Liver (tissue), 3 donors: ENCODE results near the gene GPR32.

Experiments
- CTCF ChIP-seq: fragments of 150-350 bp; IDR thresholded peaks from 2 replicates; pipeline ENCODE4 v1.5.1; 2017; ENCODE audit warnings: improper control_type of control experiment, low read depth, low read length; ENCODE audit not compliant: missing input control
- GABPA ChIP-seq, 2 donors: IDR thresholded peaks in 1 of 2; conservative IDR thresholded peaks in 1 of 2; 2 replicates each; pipeline ENCODE4 v1.6.1; 2016; ENCODE audit warnings: antibody characterized with exemption in 2 of 2, mild to moderate bottlenecking in 1 of 2, moderate library complexity in 1 of 2
- JUND ChIP-seq, 2 donors: IDR thresholded peaks; 2 replicates each; pipeline ENCODE4 v1.6.1; 2016; ENCODE audit warnings: antibody characterized with exemption in 2 of 2
- NR2F2 ChIP-seq: IDR thresholded peaks from 2 replicates; pipeline ENCODE4 v1.6.1; 2016; ENCODE audit warnings: antibody characterized with exemption
- RAD21 ChIP-seq, 2 donors: IDR thresholded peaks; 2 replicates each; pipeline ENCODE4 v1.6.1; 2016; ENCODE audit warnings: antibody characterized with exemption in 2 of 2, mild to moderate bottlenecking in 2 of 2
- SP1 ChIP-seq: IDR thresholded peaks from 2 replicates; pipeline ENCODE4 v1.6.1; 2018; ENCODE audit warnings: antibody characterized with exemption, mild to moderate bottlenecking
- TAF1 ChIP-seq: conservative IDR thresholded peaks from 2 replicates; pipeline ENCODE4 v1.6.1; 2016; ENCODE audit warnings: antibody characterized with exemption, mild to moderate bottlenecking
- YY1 ChIP-seq: IDR thresholded peaks from 2 replicates; pipeline ENCODE4 v1.6.1; 2016; ENCODE audit warnings: antibody characterized with exemption, mild to moderate bottlenecking
- TF ChIP-seq, protein P1 (sequence below): IDR thresholded peaks from 2 replicates; pipeline ENCODE4 v1.6.1; 2016; ENCODE audit warnings: antibody characterized with exemption
- TF ChIP-seq, protein P2 (sequence below): IDR thresholded peaks from 2 replicates; pipeline ENCODE4 v1.6.1; 2016; ENCODE audit warnings: antibody characterized with exemption, mild to moderate bottlenecking
- TF ChIP-seq, protein P3 (sequence below): IDR thresholded peaks from 2 replicates; pipeline ENCODE4 v1.6.1; 2016; ENCODE audit warnings: antibody characterized with exemption
- donor health status: healthy.
- donor health status: healthy.

GRCh38 chr19:50778906-50779430 is 8.7 kb downstream of the GPR32 start:
- TF ChIP-seq CTCF (no peak), GABPA (IDR thresholded peaks at IDR 0.05 in 1 of 2, conservative IDR thresholded peaks at IDR 0.05 in 1 of 2) (no peak), RAD21 (IDR thresholded peaks at IDR 0.05) (no peak), YY1 (no peak), NR2F2 (no peak), SP1 (no peak), JUND (IDR thresholded peaks at IDR 0.05) (no peak), TAF1 (no peak)
- TF ChIP-seq, protein P1, sequence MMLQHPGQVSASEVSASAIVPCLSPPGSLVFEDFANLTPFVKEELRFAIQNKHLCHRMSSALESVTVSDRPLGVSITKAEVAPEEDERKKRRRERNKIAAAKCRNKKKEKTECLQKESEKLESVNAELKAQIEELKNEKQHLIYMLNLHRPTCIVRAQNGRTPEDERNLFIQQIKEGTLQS = no peak
- TF ChIP-seq, protein P2, sequence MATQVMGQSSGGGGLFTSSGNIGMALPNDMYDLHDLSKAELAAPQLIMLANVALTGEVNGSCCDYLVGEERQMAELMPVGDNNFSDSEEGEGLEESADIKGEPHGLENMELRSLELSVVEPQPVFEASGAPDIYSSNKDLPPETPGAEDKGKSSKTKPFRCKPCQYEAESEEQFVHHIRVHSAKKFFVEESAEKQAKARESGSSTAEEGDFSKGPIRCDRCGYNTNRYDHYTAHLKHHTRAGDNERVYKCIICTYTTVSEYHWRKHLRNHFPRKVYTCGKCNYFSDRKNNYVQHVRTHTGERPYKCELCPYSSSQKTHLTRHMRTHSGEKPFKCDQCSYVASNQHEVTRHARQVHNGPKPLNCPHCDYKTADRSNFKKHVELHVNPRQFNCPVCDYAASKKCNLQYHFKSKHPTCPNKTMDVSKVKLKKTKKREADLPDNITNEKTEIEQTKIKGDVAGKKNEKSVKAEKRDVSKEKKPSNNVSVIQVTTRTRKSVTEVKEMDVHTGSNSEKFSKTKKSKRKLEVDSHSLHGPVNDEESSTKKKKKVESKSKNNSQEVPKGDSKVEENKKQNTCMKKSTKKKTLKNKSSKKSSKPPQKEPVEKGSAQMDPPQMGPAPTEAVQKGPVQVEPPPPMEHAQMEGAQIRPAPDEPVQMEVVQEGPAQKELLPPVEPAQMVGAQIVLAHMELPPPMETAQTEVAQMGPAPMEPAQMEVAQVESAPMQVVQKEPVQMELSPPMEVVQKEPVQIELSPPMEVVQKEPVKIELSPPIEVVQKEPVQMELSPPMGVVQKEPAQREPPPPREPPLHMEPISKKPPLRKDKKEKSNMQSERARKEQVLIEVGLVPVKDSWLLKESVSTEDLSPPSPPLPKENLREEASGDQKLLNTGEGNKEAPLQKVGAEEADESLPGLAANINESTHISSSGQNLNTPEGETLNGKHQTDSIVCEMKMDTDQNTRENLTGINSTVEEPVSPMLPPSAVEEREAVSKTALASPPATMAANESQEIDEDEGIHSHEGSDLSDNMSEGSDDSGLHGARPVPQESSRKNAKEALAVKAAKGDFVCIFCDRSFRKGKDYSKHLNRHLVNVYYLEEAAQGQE = no peak
- TF ChIP-seq, protein P3, sequence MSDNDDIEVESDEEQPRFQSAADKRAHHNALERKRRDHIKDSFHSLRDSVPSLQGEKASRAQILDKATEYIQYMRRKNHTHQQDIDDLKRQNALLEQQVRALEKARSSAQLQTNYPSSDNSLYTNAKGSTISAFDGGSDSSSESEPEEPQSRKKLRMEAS = no peak
